Stimulated activated effector memory CD8-positive, alpha-beta T cell treated with anti-CD3 and anti-CD28 coated beads, Interleukin-12 subunit alpha, Interleukin-12 subunit beta, amount 100 ng/mL, for 72 hours (primary cell): Measurements from ENCODE around the gene NOP10.
A peak's percentile ranks its signal among the peaks of the same experiment; 100 is the strongest.
"Not testable (repeated sequence)": the region's sequence is repeated elsewhere in the genome, so short reads cannot be mapped to it uniquely, and the experiment has no call there.

ENCODE experiments used
- ATAC-seq: fragments of 150-1000 bp; cut with Tn5 transposase; 2 replicates; pipeline ENCODE4 v1.10.0; 2021
- DNase-seq, 2 donors: peaks; one replicate each; pipeline ENCODE4 v3.0.0; 2021 to 2022; ENCODE audit warnings: low spot score in 2 of 2
- H3K27ac Mint-ChIP-seq: one replicate; pipeline ENCODE4 v1.8.0; 2022; ENCODE audit warnings: mild to moderate bottlenecking, mixed read lengths
- H3K36me3 Mint-ChIP-seq: one replicate; pipeline ENCODE4 v1.8.0; 2022; ENCODE audit warnings: mild to moderate bottlenecking, mixed read lengths
- H3K4me1 Mint-ChIP-seq: one replicate; pipeline ENCODE4 v1.8.0; 2022; ENCODE audit warnings: mixed read lengths
- H3K4me3 Mint-ChIP-seq: one replicate; pipeline ENCODE4 v1.8.0; 2022; ENCODE audit warnings: mild to moderate bottlenecking, mixed read lengths
- H3K9me3 Mint-ChIP-seq: one replicate; pipeline ENCODE4 v1.8.0; 2022; ENCODE audit warnings: mixed read lengths

The NOP10 gene

DNA sequence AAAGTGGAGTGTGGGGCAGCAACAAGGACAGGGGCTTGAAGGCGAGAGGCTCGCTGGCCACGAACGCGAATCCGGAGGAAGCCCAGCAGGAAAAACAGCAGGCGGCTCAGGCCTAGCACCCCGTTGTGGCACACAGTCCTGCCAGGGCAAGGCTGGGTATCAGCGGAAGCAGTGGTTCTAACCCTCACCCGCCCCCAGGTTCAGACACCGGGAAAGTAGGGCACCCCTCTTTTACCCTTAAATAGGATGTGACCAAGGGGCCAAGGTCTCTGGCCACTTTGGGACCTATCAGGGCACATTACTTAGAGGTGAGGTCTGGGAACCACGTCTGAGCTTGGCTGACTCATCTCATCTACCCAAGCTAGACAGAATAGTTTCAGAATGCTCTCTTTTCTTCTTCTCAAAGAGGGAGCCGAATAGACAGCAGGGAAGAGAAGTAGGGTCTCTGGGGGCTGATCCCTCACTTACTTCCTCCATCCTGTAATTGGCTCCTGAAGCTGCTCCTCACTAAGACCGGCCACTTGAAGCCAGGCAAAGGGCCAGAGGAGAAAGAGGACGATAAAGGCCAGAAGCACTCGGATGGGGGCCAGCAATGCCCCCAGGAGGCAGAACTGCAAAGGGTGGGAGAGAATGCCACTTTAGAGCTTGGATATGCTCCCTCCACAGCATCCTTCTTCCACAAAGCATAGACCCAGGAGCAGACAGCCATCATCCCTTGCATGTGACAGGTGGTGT is 22.3 kb upstream of the NOP10 start:
- peaks cover 48% of the 10 kb centered on the region for H3K4me1 Mint-ChIP-seq
- peak overlapping the region; percentile 85 for H3K4me3 Mint-ChIP-seq
- peaks cover 58% of the 10 kb centered on the region for H3K36me3 Mint-ChIP-seq
- H3K9me3 Mint-ChIP-seq = no peaks in the 10 kb centered on the region
- DNase-seq (peak in 1 of 2 donors; percentile 57), ATAC-seq (peak; percentile 16)
- H3K27ac Mint-ChIP-seq = peak overlapping the region; percentile 76

DNA sequence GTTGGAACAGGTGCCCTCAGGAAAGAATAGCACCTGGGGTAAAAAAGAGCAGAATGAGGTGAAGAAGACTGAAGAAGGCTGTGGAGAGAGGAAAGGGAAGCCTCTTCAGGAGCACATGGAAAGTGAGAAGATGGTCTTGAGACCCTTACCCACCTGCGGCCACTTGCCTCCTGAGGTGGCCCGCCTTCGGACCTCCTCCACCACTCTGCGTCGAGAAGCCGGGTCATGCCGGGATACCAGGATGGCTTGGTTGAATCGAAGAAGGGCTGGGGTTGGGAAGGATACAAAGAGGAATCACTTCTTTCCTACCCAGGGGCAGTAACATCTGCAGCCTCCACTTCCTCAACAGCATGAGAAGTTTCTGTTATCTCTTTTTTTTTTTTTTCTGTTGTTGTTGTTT is 21.1 kb upstream of the NOP10 start:
- Mint-ChIP-seq H3K4me3 (no peak overlapping the region), H3K9me3 (no peaks in the 10 kb centered on the region)

DNA sequence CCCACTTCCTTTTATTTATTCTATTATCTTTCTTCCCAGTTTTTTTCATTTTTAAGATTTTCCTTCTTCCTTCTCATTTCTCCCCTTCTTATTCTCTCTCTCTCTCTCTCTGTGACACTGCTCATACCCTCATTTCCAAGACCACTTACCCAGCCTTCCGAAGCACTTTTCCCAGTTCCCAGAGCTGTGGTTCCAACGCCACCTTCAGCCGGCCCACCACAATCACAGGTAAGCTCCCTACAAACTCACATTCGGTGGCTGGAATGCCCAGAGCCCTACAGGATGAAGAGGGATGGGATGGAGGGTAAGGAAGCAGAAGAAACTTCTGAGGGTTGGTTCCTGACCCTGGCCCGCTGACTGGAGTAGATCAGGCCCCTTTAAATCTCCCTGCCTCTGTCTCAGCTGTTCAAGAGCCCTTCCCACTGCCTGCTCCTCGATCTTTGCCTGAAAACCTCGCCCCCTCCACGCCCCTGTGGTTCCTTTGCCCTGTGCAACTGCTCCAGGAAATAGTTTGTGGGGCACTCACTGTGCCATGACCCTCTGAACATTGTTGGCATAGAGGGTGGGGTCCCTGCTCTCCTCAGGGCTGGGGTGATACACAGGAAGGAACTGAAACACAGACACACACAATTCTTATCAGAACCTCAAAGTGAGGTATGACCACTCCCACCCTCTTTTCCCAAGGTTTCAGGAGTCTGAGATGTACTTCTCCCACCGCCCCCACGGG is 19.3 kb upstream of the NOP10 start:
- no peak for ATAC-seq
- Mint-ChIP-seq H3K4me3 (no peak overlapping the region), H3K36me3 (peaks cover 88% of the 10 kb centered on the region), H3K9me3 (no peaks in the 10 kb centered on the region), H3K4me1 (peaks cover 27% of the 10 kb centered on the region), H3K27ac (peak overlapping the region; percentile 90)
- no peak for DNase-seq

More for the DNA sequence above, 21.1 kb upstream of the NOP10 start:
- Mint-ChIP-seq H3K27ac (peak overlapping the region; percentile 90), H3K36me3 (peaks cover 70% of the 10 kb centered on the region), H3K4me1 (peaks cover 35% of the 10 kb centered on the region)
- DNase-seq (no peak), ATAC-seq (no peak)

DNA sequence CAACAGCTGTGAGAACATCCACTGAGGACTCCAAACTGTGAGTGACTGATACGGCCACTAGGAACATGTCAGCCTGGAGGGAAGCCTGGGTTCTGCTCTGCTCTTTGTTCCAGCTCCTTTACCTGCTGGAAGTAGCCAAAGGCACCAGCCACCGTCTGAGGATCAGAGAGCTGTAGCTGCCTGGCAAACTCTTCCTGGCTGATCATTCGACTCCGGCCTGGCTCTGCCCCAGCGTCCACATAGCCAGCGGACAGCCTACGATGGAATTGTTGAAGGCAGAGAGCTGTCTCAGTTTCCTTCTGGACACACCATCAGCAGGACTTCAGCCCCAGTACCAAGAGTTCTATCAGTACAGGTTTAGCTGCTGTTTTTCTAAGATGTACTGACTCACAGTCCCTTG is 18.3 kb upstream of the NOP10 start:
- H3K9me3 Mint-ChIP-seq = no peaks in the 10 kb centered on the region
- no peak for DNase-seq

DNA sequence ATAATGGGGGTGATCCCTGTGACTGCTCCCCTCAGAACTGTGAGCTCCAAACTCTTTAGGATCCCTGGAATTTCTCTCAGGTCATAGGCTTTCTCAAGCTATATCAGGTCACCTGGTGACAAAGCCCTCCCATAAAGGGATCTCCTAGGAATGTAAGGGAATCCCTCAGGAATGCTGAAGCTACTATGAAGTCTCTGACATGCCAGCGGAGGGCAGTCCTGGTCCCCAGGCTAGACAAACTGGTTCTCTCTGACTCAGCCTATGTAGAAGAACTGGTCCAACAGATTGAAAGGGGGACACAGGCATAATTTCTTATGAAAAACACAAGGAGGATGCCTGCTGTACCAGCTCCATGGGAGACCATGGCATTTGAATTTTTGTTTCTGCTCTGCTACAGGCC is 17.4 kb upstream of the NOP10 start:
- DNase-seq (no peak), ATAC-seq (no peak)
- peaks cover 24% of the 10 kb centered on the region for H3K4me1 Mint-ChIP-seq
- H3K4me3 Mint-ChIP-seq = no peak overlapping the region
- H3K36me3 Mint-ChIP-seq = peaks cover 83% of the 10 kb centered on the region
- H3K27ac Mint-ChIP-seq = peak overlapping the region; percentile 51
- no peaks in the 10 kb centered on the region for H3K9me3 Mint-ChIP-seq

More for the DNA sequence above, 18.3 kb upstream of the NOP10 start:
- Mint-ChIP-seq H3K36me3 (peaks cover 86% of the 10 kb centered on the region), H3K27ac (no peak overlapping the region), H3K4me3 (no peak overlapping the region), H3K4me1 (peaks cover 26% of the 10 kb centered on the region)
- ATAC-seq = no peak

DNA sequence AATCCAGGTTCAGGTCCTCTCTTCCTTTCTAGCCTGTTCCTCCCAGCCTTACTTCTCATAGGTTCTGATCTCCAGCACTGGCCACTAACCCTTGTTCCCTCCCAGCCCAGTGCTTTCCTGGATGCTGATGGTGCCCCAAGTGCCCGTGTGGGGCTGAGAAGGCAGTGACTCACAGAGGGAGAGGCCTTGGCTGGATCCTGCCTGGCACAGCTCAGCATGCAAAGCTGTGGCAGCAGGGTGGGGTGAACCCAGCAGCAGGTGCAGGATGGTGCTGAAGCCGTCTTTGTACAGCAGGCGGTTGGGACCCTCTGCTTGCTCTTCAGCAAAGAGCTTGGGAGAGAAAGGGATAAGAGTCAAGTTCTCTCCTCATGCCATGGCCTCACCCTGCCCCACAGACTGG is 16.5 kb upstream of the NOP10 start:
- no peak for ATAC-seq
- peak overlapping the region; percentile 51 for H3K27ac Mint-ChIP-seq
- DNase-seq = no peak
- H3K36me3 Mint-ChIP-seq = peaks cover 74% of the 10 kb centered on the region
- H3K9me3 Mint-ChIP-seq = no peaks in the 10 kb centered on the region
- no peak overlapping the region for H3K4me3 Mint-ChIP-seq
- peaks cover 17% of the 10 kb centered on the region for H3K4me1 Mint-ChIP-seq

DNA sequence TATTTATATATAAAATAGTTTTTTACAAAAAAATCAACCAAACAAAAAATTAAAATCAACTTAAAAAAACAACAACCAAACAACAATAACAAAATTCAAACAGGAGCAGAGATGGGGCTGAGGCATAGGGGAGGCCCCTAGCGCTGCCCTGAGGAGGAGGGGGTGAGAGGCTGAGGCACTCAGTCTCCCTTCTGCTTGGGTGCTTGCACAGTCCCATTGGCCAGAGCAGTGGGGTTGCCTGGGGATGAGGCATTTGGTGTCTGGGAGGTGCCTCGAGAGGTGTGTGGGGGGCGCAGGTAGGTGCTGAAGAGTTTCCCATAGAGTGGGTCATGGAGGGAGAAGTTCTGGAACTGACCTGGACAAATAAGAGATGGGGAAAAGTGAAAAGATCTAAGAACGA is 16.0 kb upstream of the NOP10 start:
- no peak overlapping the region for H3K4me3 Mint-ChIP-seq
- no peaks in the 10 kb centered on the region for H3K9me3 Mint-ChIP-seq
- ATAC-seq = no peak
- DNase-seq = no peak
- H3K4me1 Mint-ChIP-seq = peaks cover 17% of the 10 kb centered on the region
- peaks cover 73% of the 10 kb centered on the region for H3K36me3 Mint-ChIP-seq
- H3K27ac Mint-ChIP-seq = peak overlapping the region; percentile 51

DNA sequence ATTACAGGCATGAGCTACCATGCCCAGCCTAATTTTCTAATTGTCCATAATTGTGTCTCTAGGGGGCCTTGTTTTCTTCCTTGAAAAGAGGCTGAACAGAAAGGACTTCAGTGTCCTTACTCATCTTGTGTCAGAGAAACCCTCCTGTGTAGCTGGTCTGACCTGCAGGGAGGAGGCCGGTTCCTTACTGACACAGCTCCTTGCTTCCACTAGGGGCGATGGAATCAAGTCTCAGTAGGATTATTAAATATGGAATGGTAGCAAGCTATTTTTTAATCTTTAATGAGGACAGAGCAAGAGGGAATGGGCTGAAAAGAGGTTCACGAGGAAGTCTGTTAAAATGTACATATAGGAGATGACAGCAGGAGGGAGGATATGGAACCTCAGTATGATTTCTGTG is 15.4 kb upstream of the NOP10 start:
- H3K36me3 Mint-ChIP-seq = peaks cover 71% of the 10 kb centered on the region

DNA sequence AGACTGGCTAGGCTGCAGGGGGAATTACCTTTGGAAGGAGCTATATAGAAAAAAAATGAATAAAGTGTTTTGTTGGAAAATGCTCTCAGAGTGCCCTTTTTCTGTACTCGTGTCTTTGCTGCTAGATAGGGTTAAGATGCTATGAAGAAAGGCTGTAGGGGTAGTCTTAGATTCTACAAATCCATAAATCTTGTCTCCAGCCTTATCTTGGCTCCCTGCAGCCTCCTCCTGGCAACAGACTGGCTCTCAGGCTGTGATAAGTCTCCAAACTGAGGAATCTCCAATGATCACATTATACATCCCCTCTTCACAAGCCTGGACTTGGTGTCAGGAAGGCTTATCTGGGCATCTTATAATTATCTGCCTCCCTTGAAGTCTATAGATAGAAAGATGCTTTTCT is 14.7 kb upstream of the NOP10 start:
- DNase-seq = no peak
- H3K27ac Mint-ChIP-seq = peak overlapping the region; percentile 51
- peaks cover 64% of the 10 kb centered on the region for H3K36me3 Mint-ChIP-seq
- no peak for ATAC-seq
- H3K4me3 Mint-ChIP-seq = no peak overlapping the region
- H3K4me1 Mint-ChIP-seq = peaks cover 11% of the 10 kb centered on the region
- no peaks in the 10 kb centered on the region for H3K9me3 Mint-ChIP-seq

More for the DNA sequence above, 15.4 kb upstream of the NOP10 start:
- Mint-ChIP-seq H3K4me3 (no peak overlapping the region), H3K27ac (peak overlapping the region; percentile 51), H3K9me3 (no peaks in the 10 kb centered on the region), H3K4me1 (peaks cover 17% of the 10 kb centered on the region)
- DNase-seq (no peak), ATAC-seq (no peak)

DNA sequence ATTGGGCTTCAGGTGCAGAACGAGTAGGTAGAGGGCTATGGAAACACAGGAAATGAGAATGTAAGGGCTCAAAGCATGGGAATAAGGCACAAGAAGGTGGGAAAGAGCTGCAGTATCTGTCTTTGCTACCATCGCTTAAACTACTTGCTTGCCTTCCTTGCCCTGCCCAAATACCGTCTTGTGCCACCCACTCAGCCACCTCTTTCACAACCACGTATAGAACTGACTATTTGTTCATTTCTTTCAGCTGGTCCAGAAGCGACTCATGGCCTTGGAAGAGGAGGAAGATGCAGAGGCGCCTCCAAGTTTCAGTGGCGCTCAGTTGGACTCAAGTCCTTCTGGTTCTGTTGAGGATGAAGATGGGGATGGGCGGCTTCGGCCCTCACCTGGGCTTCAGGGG is 12.3 kb upstream of the NOP10 start:
- no peak overlapping the region for H3K4me3 Mint-ChIP-seq
- no peak for DNase-seq
- H3K36me3 Mint-ChIP-seq = peaks cover 41% of the 10 kb centered on the region
- ATAC-seq = no peak
- no peaks in the 10 kb centered on the region for H3K9me3 Mint-ChIP-seq
- peak overlapping the region; percentile 23 for H3K27ac Mint-ChIP-seq
- H3K4me1 Mint-ChIP-seq = peaks cover 10% of the 10 kb centered on the region

DNA sequence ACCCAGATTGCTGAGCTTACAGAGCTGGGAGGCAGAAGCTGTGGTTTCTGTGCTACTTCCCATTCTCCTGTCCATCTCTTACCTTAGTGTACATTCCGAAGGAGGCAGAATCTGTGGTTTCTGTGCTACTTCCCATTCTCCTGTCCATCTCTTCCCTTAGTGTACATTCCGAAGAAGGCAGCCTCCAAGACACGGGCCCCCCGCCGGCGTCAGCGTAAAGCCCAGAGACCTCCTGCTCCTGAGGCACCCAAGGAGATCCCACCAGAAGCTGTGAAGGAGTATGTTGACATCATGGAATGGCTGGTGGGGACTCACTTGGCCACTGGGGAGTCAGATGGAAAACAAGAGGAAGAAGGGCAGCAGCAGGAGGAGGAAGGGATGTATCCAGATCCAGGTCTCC is 11.3 kb upstream of the NOP10 start:
- H3K9me3 Mint-ChIP-seq = no peaks in the 10 kb centered on the region
- H3K36me3 Mint-ChIP-seq = peaks cover 31% of the 10 kb centered on the region
- DNase-seq (no peak), ATAC-seq (no peak)
- H3K4me3 Mint-ChIP-seq = no peak overlapping the region
- H3K4me1 Mint-ChIP-seq = peaks cover 10% of the 10 kb centered on the region
- H3K27ac Mint-ChIP-seq = no peak overlapping the region

DNA sequence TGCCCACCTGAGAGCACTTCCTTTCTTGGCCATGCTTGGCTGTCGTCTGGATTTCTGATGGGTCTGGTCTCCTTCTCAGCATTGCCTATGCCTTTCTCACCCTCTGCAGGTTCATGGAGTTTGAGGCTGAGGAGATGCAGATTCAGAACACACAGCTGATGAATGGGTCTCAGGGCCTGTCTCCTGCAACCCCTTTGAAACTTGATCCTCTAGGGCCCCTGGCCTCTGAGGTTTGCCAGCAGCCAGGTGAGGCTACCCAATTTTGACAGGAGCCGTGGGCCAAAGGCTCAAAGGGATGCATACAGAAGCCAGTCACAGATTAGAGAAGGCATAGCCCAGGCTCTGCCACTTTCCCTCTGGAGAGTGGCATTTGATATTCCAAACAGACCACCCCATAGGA is 10.7 kb upstream of the NOP10 start:
- DNase-seq (no peak), ATAC-seq (no peak)
- peaks cover 10% of the 10 kb centered on the region for H3K4me1 Mint-ChIP-seq
- peaks cover 25% of the 10 kb centered on the region for H3K36me3 Mint-ChIP-seq
- H3K4me3 Mint-ChIP-seq = no peak overlapping the region
- no peak overlapping the region for H3K27ac Mint-ChIP-seq
- no peaks in the 10 kb centered on the region for H3K9me3 Mint-ChIP-seq

DNA sequence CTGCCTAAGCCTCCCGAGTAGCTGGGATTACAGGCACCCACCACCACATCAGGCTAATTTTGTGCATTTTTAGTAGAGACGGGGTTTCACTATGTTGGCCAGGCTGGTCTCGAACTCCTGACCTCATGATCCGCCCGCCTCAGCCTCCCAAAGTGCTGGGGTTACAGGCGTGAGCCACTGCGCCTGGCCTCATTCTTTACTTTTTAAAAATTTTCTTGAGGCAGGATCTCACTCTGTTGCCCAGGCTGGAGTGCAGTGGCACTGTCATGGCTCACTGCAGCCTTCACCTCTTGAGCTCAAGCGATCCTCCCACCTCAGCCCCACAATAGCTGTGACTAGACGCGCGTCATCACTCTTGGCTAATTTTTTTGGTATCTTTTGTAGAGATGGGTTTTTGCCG is 10.1 kb upstream of the NOP10 start:
- H3K4me3 Mint-ChIP-seq, H3K27ac Mint-ChIP-seq, H3K9me3 Mint-ChIP-seq, H3K4me1 Mint-ChIP-seq, DNase-seq, ATAC-seq: not testable (repeated sequence)
- H3K36me3 Mint-ChIP-seq = peaks cover 18% of the 10 kb centered on the region

DNA sequence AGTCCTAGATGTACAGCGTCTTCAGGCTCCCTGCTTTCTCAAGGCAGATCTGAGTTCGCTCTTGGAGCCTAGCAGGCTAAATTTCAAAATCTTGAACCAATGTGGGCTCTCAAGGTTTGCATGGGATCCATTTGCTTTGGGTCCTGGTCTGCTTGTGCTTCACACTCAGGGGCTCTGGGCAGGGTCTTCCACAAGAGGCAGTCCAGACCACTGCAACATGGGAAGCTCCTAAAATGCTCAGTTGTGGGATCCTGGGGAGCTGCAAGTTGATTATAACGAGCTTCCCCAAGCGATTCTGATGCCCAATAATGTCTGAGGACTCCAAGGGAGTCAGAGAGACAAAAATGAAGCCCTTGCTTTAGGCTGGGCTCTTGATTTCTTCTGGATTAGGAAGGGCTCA is 6.8 kb upstream of the NOP10 start:
- Mint-ChIP-seq H3K9me3 (no peaks in the 10 kb centered on the region), H3K4me3 (no peak overlapping the region), H3K36me3 (no peaks in the 10 kb centered on the region), H3K27ac (peak overlapping the region; percentile 2), H3K4me1 (no peaks in the 10 kb centered on the region)
- DNase-seq (no peak), ATAC-seq (no peak)

DNA sequence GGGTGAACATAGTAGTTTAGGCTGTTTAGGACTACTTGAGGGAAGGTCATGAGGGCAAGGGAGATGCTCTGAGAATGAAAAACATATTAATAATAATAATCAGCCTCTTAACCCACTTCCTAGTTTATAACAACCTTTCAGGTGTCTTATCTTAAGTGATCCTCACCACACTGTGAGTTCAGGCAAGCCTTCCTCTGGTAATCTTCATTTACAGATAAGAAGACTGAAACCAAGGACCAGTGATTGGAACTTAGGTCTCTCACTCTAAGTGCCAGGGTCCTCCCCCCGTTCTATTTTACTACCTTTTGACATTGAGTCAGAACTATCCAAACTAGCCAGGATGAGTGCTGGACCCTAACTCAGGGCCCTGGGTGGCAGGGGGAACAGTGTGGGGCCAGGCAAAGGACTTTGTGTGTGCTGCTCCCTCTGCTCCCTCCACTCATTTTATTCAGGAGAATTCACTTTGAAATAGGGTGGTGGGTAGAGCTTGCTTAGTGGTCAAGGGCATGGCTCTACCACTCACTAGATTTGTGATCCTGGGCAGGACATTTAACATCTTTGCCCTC is 5.9 kb upstream of the NOP10 start:
- no peaks in the 10 kb centered on the region for H3K9me3 Mint-ChIP-seq
- no peaks in the 10 kb centered on the region for H3K4me1 Mint-ChIP-seq
- H3K27ac Mint-ChIP-seq = peak overlapping the region; percentile 45
- no peak for ATAC-seq
- no peak overlapping the region for H3K4me3 Mint-ChIP-seq
- DNase-seq = no peak
- no peaks in the 10 kb centered on the region for H3K36me3 Mint-ChIP-seq
